SU-DHL-6 (cell line): ENCODE data around the gene P2RY13.

ENCODE experiments used
- H2AFZ ChIP-seq: fragments of 200-600 bp; sonication (generic); 2 replicates; pipeline ENCODE4 v1.6.1; 2014; ENCODE audit warnings: low read depth, mild to moderate bottlenecking, moderate library complexity, mixed read lengths, antibody characterized with exemption, low read length; ENCODE audit not compliant: severe bottlenecking
- H3F3A ChIP-seq: fragments of 200-600 bp; shearing (Covaris generic); 2 replicates; pipeline ENCODE4 v1.6.0; 2016; ENCODE audit warnings: antibody characterized with exemption, mild to moderate bottlenecking; ENCODE audit not compliant: insufficient read depth
- H3K27ac ChIP-seq: fragments of 200-600 bp; sonication (generic); 2 replicates; pipeline ENCODE4 v1.5.1; 2016; ENCODE audit warnings: low read depth, mild to moderate bottlenecking, low read length, moderate library complexity, mixed read lengths
- H3K27me3 ChIP-seq: fragments of 200-600 bp; sonication (generic), shearing (Covaris generic); 2 replicates; pipeline ENCODE4 v1.6.0; 2014; ENCODE audit warnings: mild to moderate bottlenecking, low read length
- H3K36me3 ChIP-seq: fragments of 200-600 bp; sonication (generic); 2 replicates; pipeline ENCODE4 v1.6.1; 2014; ENCODE audit warnings: mild to moderate bottlenecking, low read length, mixed read lengths
- H3K4me2 ChIP-seq: fragments of 300-600, 200-600 bp; shearing (Covaris generic), sonication (generic); 2 replicates; pipeline ENCODE4 v1.6.0; 2014; ENCODE audit warnings: low read length, low read depth, mild to moderate bottlenecking; ENCODE audit not compliant: poor library complexity, severe bottlenecking
- H3K4me3 ChIP-seq: fragments of 200-600 bp; sonication (generic); 2 replicates; pipeline ENCODE4 v1.5.1; 2014; ENCODE audit warnings: antibody characterized with exemption, low read length, mild to moderate bottlenecking, mixed read lengths; ENCODE audit not compliant: insufficient read depth, poor library complexity, severe bottlenecking
- H3K79me2 ChIP-seq: fragments of 200-600 bp; sonication (generic); 2 replicates; pipeline ENCODE4 v1.6.1; 2014; ENCODE audit warnings: mild to moderate bottlenecking, low read length, moderate library complexity; ENCODE audit not compliant: insufficient read depth
- H3K9ac ChIP-seq: fragments of 200-600 bp; sonication (generic); 2 replicates; pipeline ENCODE4 v1.7.0; 2014; ENCODE audit warnings: mild to moderate bottlenecking, low read length
- H3K9me2 ChIP-seq: fragments of 200-600 bp; sonication (generic); replicated peaks from 2 replicates; pipeline ENCODE4 v1.6.1; 2014; ENCODE audit warnings: low read length; ENCODE audit not compliant: insufficient read depth
- H3K9me3 ChIP-seq: fragments of 200-600 bp; sonication (generic); 2 replicates; pipeline ENCODE4 v1.6.1; 2014; ENCODE audit warnings: low read length, mixed read lengths; ENCODE audit not compliant: insufficient read depth
- H4K20me1 ChIP-seq: fragments of 200-600 bp; sonication (generic); 2 replicates; pipeline ENCODE4 v1.6.1; 2014; ENCODE audit warnings: low read depth, mild to moderate bottlenecking, antibody characterized with exemption, low read length, moderate library complexity, mixed read lengths
- EZH2phosphoT487 ChIP-seq: fragments of 200-600 bp; sonication (generic), shearing (Covaris generic); conservative IDR thresholded peaks from 2 replicates; pipeline ENCODE4 v1.6.1; 2018; ENCODE audit warnings: mild to moderate bottlenecking, antibody characterized with exemption, low read length, moderate library complexity, mixed read lengths
- TF ChIP-seq, protein P1 (sequence below): fragments of 200-600 bp; sonication (generic); IDR thresholded peaks from one replicate; pipeline ENCODE4 v1.5.1; 2017; ENCODE audit warnings: antibody characterized with exemption, mild to moderate bottlenecking, low read length, moderate library complexity; ENCODE audit not compliant: insufficient read depth, poor library complexity, severe bottlenecking

P2RY13 gene

GRCh38 chr3:151278230-151278629 is 51.1 kb downstream of the P2RY13 start, which contains the start of gene P2RY14:
TSS of gene P2RY14 (minus strand) at chr3:151278542. CDS start at chr3:151214316, 64,226 bp downstream.
- Histone ChIP-seq H3K9me3 (no peaks in the 10 kb centered on the region), H3K27ac (no peak within 1 kb of the TSS), H3K4me2 (no peak within 1 kb of the TSS), H3K79me2 (no peaks in the 10 kb centered on the region), H3K9ac (no peak within 1 kb of the TSS), H4K20me1 (no peaks in the 10 kb centered on the region), H3K9me2 (no peaks in the 10 kb centered on the region), H3K27me3 (no peaks in the 10 kb centered on the region), H2AFZ (no peak within 1 kb of the TSS), H3F3A (0 out of 2 replicates have a peak, but pooled peaks cover 3% of the 10 kb centered on the region), H3K36me3 (no peaks in the 10 kb centered on the region), H3K4me3 (no peak within 1 kb of the TSS)
- TF ChIP-seq, protein P1, sequence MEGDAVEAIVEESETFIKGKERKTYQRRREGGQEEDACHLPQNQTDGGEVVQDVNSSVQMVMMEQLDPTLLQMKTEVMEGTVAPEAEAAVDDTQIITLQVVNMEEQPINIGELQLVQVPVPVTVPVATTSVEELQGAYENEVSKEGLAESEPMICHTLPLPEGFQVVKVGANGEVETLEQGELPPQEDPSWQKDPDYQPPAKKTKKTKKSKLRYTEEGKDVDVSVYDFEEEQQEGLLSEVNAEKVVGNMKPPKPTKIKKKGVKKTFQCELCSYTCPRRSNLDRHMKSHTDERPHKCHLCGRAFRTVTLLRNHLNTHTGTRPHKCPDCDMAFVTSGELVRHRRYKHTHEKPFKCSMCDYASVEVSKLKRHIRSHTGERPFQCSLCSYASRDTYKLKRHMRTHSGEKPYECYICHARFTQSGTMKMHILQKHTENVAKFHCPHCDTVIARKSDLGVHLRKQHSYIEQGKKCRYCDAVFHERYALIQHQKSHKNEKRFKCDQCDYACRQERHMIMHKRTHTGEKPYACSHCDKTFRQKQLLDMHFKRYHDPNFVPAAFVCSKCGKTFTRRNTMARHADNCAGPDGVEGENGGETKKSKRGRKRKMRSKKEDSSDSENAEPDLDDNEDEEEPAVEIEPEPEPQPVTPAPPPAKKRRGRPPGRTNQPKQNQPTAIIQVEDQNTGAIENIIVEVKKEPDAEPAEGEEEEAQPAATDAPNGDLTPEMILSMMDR = no peak
- TF ChIP-seq EZH2phosphoT487 = no peak

- Histone ChIP-seq H3K36me3 (no peaks in the 10 kb centered on the region), H3K27ac (no peak overlapping the region), H3K4me3 (no peak overlapping the region), H3K9me2 (no peaks in the 10 kb centered on the region), H3K79me2 (no peaks in the 10 kb centered on the region), H3K9ac (no peak overlapping the region), H3F3A (no peaks in the 10 kb centered on the region), H4K20me1 (no peaks in the 10 kb centered on the region), H3K9me3 (no peaks in the 10 kb centered on the region), H3K27me3 (no peaks in the 10 kb centered on the region), H3K4me2 (no peak overlapping the region), H2AFZ (no peak overlapping the region)
- no peak for TF ChIP-seq EZH2phosphoT487
- TF ChIP-seq, protein P1 = no peak
Observed at GRCh38 chr3:151276687-151277042, 52.7 kb downstream of the P2RY13 start.
